MV-4-11 (cell line): ENCODE results near the gene NAV1.

Source experiments
- DNase-seq: peaks from one replicate; lab custom pipeline; 2025; lab: John Stamatoyannopoulos, UW

The NAV1 gene

DNA sequence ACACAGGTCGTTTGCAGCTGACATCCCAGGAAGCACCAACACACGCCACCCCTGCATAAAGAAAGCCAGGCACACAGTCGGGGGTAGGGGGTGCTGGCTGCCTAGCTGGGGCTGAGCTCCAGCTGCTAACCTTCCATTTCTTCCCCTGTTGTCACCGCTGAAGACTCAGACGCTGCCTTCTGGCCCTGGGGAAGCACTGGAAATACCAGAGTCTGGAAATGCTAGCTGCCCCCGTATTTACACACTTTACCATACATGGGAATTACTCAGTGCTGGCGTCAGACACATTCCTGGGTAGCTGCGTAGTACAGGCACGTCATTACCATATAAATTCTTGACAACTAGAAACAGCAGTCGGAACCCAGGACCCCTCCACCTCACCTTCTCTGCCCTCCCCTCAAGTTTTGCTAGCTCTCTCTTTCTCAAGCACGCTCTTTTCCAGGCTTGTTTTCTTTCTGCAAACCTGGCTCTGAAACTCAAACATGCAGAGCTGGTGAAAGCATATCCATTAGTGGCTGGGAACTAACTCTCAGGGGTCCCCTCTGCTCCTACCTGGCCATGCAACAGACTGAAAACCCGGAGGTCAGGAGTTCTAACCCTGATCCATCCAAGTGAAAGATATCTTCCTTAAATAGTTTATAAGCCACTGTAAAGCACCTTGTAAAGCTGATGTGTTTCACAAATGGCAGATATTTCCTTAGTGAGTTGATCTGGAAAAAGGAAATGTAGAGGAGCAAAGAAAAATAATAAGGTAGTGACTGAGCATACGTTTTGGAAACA, 35.3 kb upstream of the NAV1 start:
- DNase-seq, result no peak

DNA sequence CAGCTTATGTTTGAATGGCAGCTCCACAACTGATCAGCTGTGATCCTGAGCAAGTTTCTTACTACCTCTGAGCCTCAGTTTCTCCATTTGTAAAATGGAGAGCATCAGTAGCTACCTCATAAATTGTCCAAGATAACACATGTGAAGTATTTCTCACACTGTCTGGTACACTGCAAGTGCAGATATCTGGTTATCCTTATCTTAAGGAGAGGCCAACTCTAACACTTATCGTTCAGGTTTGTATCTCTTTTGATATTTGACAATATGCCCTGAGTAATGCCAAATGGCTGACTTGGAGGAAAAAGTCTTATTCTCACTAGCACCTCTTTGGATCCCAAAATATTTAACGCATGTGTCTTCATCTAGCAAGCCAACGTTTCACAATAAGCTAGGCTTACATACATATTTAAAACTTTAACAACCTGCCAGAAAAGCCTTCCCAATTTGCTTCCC, 34.7 kb upstream of the NAV1 start:
- DNase-seq, result no peak

DNA sequence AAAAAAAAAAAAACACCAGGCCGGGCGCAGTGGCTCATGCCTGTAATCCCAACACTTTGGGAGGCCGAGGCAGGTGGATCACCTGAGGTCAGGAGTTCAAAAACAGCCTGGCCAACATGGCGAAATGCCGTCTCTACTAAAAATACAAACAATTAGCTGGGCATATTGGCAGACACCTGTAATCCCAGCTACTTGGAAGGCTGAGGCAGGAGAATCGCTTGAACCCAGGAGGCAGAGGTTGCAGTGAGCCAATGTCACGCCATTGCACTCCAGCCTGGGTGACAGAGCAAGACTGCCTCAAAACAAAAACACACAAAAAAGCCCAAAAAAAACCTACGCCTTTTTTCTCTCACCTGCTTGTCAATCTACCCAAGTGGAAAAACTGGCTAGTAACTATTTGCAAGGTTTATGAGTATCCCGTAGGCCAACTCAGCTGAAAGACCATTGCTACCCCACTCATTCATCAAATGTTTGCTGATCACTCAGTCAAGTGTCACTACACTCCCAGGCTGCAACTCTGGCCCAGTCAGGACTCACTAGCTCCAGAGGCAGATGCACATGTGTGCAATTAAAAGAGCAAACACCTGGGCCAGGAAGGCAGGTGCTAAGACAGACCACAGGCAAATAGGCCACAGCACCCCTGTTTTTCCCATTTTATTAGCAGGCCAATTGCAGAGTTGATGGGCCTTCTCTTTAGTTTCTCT, 34.0 kb upstream of the NAV1 start:
- DNase-seq, result no peak

DNA sequence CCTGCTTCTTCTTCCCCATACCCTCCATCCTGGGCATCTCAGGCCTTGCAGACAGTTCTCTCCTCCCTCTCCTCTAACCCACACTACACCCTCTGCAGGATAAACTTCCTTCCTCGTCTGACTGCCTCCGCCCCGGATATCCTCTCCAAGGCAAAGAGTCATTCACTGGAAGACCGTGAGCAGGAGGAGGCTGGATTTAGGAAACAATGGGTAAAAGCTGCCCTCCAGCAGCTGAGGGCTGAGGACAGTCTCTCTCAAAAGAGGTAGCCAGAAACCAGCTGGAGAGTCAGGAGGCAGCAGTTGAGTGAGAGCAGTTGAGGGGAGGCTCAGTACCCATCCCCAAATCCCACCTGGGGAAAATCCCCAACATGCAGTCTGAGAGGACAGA, 33.4 kb upstream of the NAV1 start:
- DNase-seq, result no peak

DNA sequence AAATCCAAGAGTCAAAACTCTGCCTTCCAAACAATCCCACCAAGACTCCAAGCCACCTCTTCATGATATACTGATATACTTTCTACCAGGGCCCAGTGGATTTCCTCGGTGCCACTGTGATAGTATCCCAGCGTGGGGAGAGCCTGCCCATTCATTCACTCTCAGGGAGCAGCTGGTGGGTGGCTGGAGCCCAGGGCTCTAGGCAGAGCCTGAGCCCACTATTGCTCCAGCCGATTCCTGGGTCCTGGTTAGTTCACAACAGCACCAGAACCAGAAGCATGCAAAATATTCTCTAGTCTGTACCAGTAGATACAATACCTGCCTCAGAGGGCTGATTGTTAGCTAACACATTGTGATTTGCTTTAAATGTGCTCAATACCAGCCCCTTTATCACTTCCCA, 32.8 kb upstream of the NAV1 start:
- no peak for DNase-seq

DNA sequence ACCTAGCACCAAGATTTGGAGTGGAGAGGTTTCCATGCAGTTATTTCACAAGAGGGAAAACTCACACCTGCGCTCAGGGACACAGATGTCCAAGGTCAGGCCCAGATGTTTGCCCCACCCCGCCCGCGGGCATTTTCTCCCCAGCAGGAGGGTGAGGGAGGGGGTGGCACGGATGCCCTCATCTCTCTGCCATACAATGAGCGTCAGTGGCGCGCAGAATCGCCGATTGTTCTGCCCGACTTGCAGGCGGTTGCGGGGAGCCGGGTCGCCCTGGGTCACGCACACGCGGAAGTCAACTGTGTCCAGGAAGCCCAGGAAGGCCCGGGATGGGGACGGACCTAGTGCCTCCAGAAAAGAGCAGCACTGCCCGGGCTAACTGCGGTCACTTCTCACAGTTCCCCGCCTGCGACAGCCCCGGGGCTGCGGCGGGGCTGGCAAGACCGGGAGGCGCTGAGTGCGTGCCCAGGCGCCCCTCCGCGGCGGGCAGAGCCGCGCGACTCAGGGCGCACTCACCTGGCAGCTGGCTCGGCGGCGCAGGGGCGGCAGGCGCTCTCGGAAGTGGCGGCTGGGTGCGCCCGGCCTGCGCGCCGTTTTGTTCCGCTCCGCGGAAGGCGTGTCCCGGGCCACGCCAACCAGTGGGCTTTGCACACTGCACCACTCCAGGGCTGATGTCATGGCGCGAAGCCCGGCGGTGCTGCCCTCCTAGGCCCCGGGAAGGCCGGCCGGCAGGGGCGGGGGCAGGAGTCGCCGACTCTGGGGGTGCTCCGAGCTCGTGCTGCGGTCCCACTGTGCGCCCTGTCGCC, 32.2 kb upstream of the NAV1 start, which contains the start of gene CSRP1:
Gene CSRP1, minus strand, starts transcription at position 567 of the 803 bp plus-strand sequence. CDS start 10,820 bp downstream, outside the sequence.
- DNase-seq, result peak; percentile 73

DNA sequence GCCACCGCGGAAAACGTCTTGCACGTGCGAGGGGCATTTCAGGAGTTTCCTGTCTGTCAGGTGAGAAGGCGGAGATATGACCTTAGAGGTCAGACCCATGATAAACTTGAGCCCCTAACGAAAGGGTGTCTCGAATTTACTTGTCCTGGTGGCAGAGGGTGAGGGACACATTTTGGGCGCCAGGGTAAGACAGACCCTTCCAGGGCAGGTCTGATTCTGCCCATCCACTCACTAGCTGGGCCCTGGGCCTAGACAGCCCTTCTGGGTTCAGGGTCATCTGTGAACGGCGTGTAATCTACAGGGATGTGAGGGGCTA, 31.6 kb upstream of the NAV1 start:
- no peak for DNase-seq

DNA sequence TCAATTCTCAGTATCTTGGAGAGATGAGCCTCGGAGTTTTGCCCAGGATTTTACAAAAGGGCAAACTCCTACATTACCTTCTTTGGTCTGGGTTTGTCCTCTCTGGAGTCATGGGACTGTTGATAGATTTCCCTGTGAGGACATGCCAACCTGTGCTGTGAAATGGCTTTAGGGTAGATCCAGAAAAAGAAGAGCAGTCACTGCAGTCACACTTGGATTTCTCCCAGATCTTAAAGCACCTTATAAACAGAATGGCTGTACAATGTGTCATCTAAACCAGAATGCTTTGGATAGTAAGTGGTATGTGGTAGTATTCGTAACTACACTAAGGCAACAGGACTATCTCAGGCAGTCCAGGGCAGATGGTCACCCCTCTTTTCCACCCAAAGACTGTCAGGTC, 30.1 kb upstream of the NAV1 start:
- no peak for DNase-seq

DNA sequence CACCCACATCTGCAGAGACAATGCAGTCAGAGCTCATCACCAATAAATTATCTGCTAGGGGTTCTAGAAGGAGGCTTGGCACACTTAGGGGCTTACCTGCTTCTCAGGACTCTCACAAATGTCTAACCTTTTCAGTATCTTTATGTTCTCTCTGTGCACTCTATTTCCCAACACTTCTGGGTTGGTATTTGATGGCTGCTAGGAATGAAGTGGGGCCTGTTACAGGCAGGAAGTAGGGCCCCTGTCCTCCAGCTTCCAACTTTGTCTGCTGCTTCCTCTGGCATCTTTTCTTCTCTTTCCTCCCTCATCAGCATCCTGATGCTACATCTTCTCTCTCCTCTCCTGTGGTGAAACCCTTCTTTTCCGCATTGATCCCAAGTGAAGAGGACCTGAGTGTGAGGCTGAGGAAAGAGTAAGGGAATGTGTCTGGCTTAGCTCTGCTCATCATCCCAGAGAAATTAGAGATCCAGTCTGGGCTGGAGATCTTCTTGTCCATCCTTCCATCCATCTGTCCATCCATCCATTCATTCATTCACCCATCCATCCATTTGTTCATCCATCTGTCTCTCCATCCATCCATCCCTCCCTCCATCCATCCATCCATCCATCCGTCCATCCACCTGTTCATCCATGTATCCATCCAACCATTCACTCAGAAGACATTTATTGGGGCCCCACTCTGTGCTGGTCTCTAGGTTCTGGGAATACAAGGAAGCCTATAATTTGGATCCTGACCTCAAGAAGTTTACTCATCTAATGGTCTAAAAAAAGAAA, 29.1 kb upstream of the NAV1 start:
- no peak for DNase-seq

DNA sequence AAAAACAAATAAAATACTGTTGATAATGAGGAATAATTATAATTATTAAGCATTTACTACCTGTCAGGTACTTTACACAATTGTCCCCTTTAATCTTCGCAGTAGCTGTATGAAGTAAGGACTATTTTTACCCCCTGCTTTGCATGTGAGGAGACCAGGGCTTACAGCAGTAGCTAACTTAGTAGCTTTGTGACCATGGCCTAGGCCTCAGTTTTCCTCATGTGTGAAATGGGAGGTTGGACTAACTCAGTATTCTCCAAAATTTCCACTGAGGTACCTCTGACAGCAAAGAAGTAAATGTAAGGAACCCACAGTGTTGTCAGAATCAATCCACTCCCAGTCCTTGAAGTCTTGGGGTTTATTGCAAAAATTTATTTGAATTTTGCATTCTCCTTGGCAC, 28.2 kb upstream of the NAV1 start:
- no peak for DNase-seq

DNA sequence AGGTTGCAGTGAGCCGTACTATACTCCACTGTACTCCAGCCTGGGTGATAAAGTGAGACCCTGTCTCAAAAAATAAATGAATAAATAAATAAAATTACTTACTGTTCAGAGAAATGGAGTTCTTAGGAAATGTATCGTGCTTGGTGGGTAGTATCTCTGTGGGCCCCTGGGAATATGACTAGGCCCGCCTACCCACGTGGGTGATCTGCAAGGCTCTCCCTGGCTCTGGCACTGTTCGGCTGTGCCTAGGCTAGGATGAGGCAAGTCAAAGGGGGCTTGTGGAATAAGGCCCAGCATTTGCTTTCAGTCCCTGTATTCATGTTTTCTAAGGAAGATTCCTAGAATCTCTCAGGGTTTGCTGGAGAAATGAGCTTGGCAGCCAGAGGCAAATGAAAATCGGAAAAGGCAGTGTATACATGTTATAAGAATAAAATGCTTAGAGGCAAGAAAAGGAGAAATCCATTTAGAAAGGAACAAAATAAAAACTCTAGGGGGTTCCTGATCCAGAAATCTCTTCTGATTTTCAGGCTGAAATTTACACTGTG, 27.5 kb upstream of the NAV1 start:
- no peak for DNase-seq

DNA sequence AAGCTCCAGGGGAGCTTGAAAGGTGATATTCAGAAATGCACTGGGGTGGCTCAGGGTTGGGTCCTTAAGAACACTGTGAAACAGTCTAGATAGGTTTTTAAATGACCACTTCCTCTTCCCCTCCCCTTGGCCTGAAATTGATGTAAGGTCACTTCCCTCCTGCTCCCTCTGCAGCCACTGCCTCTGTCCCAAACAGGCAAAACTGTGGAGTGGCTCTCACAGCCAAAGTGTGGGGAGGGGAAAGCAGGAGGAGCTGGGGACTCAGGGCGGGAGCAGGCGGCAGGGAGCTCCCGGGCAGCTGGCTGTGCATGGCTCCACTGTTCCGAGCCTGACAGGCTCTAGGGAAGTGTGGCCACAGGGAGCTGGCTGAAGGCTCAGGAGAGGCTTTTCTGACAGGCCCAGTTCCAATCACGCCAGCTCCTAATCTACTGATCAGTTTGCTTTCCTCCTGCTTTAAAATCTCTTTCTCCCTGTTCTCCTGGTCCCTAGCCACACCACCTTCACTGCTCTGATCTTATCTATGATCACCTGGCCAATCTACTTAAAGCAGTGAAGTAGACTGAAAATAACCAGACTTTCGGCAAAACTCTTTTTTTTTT, 26.9 kb upstream of the NAV1 start:
- peak; percentile 84 for DNase-seq

DNA sequence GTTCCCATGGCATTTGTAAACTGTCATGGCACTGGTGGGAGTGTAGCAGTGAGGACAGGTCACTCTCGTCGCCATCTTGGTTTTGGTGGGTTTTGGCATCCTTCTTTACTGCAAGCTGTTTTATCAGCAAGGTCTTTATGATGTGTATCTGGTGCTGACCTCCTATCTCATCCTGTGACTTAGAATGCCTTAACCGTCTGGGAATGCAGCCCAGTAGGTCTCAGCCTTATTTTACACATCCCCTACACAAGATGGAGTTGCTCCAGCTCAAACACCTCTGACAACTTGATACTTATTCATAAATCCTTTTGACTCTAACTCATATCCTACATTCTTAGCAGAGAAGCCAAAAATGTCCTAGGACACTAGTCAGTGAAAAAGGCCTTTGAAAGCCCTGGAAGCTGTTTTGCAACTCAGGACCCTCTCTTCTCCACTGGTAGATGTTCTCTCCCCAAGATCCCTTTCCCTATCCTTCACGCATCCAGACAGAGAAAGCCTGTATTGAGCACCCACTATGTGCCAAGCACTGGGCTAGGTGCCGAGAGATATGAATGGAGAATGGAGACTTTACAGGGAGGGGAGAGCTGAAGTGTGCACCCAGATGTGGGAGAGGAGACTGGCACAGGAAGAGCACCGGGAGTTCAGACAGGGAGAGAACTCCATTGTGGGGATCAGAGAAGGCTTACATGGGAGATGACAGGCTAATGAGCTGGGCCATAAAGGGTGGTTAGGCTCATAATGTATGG, 25.3 kb upstream of the NAV1 start:
- no peak for DNase-seq

DNA sequence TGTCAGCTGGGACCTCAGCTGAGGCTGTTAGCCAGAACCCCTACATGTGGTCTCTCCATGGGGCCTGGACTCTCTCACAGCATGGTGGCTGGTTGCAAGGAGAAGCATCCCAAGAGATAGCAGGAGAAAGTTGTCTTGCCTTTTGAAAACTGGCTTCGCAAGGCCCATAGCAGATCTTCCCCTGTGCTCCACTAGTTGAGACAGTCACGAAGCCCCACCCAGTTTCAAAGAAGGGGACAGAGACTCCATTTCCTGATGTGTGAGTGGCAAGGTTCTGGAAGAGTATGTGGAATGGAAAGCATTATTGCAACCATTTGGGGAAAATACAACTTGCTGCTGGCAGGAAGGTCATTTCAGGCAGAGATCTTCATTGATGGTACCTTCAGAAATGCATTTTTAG, 24.5 kb upstream of the NAV1 start:
- DNase-seq, result no peak

DNA sequence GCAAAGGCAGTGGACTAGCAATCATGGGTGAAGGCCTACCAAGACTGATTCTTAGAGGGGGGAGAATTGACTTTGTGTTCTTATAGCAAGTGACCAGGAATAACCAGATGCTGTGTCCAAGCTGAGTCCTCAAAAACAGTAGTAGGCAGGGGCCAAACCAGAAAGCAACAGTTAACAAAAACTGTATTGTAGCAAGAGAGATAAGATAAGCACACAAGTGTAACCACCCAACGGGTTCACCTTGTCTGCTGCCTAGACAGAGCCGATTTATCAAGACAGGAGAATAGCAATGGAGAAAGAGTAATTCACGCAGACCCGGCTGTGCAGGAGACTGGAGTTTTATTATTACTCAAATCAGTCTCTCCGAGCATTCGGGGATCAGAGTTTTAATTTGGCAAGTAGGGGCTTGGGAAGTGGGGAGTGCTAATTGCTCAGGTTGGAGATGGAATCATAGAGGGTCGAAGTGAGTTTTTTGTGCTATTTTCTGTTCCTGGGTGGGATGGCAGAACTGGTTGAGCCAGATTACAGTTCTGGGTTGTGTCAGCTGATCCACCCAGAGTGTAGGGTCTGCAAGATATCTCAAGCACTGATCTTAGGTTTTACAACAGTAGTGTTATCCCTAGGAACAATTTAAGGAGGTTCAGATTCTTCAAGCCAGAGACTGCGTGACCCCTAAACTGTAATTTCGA, 23.7 kb upstream of the NAV1 start:
- DNase-seq, result no peak

DNA sequence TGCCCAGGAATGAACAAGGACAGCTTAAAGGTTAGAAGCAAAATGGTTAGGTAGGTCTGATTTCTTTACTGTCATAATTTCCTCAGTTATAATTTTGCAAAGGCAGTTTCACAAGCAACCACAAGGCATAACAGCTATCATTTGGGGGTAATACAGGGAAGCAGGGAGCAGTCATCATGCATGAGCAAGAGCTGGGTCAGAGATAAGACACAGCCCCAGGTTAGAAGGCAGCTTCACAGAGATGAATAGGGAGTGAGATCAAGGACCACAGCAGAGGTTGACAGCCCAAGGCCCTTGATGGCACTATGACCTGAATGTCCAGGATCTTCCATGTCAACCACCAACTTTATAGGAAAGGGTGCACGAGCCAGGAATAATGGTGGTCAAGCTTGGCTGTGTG, 23.0 kb upstream of the NAV1 start:
- peak; percentile 33 for DNase-seq

DNA sequence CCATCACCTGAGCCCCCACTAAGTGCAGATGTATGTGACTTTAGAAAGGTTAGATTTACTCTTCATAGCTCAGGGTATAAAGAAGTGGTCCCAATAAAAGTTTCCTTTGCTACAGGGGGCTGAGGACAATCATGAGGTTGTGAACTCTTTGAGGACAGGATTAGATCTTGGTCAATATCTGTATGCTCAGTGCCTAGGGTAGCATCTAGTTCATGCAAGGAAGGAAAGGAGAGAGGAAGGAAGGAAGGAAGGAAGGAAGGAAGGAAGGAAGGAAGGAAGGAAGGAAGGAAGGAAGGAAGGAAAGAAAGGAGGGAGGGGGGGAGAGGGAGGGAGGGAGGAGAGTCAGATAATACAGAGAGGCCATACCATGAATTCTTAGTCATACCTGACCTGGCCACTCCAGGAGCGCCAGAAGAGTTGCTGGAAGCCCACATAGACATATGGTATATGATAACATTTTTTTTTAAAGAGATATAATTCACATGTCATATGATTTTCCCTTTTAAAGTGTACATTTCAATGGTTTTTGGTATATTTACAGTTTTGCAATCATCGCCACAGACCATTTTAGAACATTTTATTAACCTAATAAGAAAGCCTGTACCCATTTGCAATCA, 22.3 kb upstream of the NAV1 start:
- DNase-seq, result no peak

DNA sequence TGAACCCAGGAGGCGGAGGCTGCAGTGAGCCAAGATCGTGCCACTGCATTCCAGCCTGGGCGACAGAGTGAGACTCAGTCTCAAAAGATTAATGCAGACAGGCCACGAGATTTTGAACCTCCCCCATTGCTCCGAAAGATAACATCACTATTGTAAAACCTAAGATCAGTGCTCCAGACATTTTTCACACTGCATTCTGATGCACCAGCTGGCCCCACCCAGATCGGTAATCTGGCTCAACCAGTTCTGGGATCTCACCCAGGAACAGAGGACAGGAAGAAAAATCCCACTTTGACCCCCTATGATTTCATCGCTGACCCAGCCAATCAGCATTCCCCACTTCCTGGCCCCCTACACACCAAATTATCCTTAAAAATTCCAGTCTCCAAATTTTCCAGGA, 21.3 kb upstream of the NAV1 start:
- DNase-seq, result no peak

DNA sequence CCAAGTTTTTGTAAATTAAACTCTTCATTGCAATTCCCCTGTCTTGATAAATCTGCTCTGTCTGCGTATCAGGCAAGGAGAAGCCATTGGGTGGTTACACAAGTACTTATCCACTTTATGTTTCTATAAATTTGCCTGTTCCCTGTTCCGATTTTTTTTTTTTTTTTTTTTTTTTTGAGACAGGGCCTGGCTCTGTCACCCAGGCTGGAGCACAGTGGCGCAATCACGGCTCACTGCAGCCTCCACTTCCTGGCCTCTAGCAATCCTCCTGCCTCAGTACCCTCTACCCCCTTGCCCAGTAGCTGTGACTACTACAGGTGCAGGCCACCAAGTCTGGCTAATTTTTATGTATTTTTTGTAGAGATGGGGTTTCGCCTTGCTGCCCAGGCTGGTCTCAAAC, 20.9 kb upstream of the NAV1 start:
- peak; percentile 61 for DNase-seq
